Smooth muscle cell (in vitro differentiated cells): ENCODE measurements around the gene PIP5K1C. TPM values are rescaled to one million over a fixed set of nuclear protein-coding genes. Genes with fewer than 3 reads are reported as not detected.

ENCODE experiments used
- DNase-seq: peaks from one replicate; lab custom pipeline; 2025; ENCODE audit not compliant: unreplicated experiment; lab: John Stamatoyannopoulos, UW
- H2AFZ ChIP-seq: fragments of 200-600 bp; sonication (generic); 2 replicates; pipeline ENCODE4 v1.6.0; 2016; ENCODE audit warnings: antibody characterized with exemption, low read depth, mild to moderate bottlenecking
- H3F3A ChIP-seq: fragments of 200-600 bp; sonication (generic); 2 replicates; pipeline ENCODE4 v1.6.0; 2017; ENCODE audit warnings: antibody characterized with exemption, low read depth
- H3K27ac ChIP-seq: fragments of 200-600 bp; sonication (generic); 2 replicates; pipeline ENCODE4 v1.5.1; 2016; ENCODE audit warnings: low read depth, mild to moderate bottlenecking
- H3K27me3 ChIP-seq: fragments of 200-600 bp; sonication (generic); 2 replicates; pipeline ENCODE4 v1.6.1; 2016; ENCODE audit warnings: low read depth, mild to moderate bottlenecking
- H3K36me3 ChIP-seq: fragments of 200-600 bp; sonication (generic); 2 replicates; pipeline ENCODE4 v1.5.1; 2016; ENCODE audit warnings: low read depth
- H3K4me1 ChIP-seq: fragments of 200-600 bp; sonication (generic); 2 replicates; pipeline ENCODE4 v1.5.1; 2016; ENCODE audit warnings: low read depth
- H3K4me2 ChIP-seq: fragments of 200-600 bp; sonication (generic); 2 replicates; pipeline ENCODE4 v1.6.0; 2016; ENCODE audit warnings: mild to moderate bottlenecking
- H3K4me3 ChIP-seq: fragments of 200-600 bp; sonication (generic); 2 replicates; pipeline ENCODE4 v1.5.1; 2016; ENCODE audit warnings: mild to moderate bottlenecking
- H3K79me2 ChIP-seq: fragments of 200-600 bp; sonication (generic); 2 replicates; pipeline ENCODE4 v1.6.0; 2016; ENCODE audit warnings: low read depth, mild to moderate bottlenecking
- H3K9ac ChIP-seq: fragments of 200-600 bp; sonication (generic); 2 replicates; pipeline ENCODE4 v1.6.0; 2016; ENCODE audit warnings: low read depth
- H3K9me3 ChIP-seq: fragments of 200-600 bp; sonication (generic); replicated peaks from 2 replicates; pipeline ENCODE4 v1.5.1; 2016; ENCODE audit warnings: low read depth
- H4K20me1 ChIP-seq: fragments of 200-600 bp; sonication (generic); 2 replicates; pipeline ENCODE4 v1.6.0; 2016; ENCODE audit warnings: low read depth
- WGBS: methylation state at CpG from one replicate; pipeline ENCODE4 v1.1.7; 2016; ENCODE audit warnings: low lambda C conversion rate; 5-methylcytosine and 5-hydroxymethylcytosine counted together
- polyA plus RNA-seq: library from polyadenylated mRNA; unstranded; fragments of >200 nt; fragmentation: Nextera tagmentation; extraction: Ambion mirVana; gene quantifications from 2 replicates; pipeline ENCODE4 v1.2.1, GENCODE V29; 2016
- total RNA-seq: library from RNA; depleted of rRNA; stranded (reverse); fragments of >200 nt; gene quantifications from 2 replicates; pipeline ENCODE4 v1.2.3, GENCODE V29; 2014
- TF ChIP-seq, protein P1 (sequence below): fragments of 200-600 bp; sonication (generic); IDR thresholded peaks from 2 replicates; pipeline ENCODE4 v1.5.1; 2017; ENCODE audit warnings: borderline replicate concordance, mild to moderate bottlenecking, antibody characterized with exemption; ENCODE audit not compliant: insufficient read depth, poor library complexity, severe bottlenecking

The PIP5K1C gene
- total and polyA plus RNA-seq, 2 experiments from 2014 or later: 13.2 to 27.2 TPM

- TF ChIP-seq, protein P1, sequence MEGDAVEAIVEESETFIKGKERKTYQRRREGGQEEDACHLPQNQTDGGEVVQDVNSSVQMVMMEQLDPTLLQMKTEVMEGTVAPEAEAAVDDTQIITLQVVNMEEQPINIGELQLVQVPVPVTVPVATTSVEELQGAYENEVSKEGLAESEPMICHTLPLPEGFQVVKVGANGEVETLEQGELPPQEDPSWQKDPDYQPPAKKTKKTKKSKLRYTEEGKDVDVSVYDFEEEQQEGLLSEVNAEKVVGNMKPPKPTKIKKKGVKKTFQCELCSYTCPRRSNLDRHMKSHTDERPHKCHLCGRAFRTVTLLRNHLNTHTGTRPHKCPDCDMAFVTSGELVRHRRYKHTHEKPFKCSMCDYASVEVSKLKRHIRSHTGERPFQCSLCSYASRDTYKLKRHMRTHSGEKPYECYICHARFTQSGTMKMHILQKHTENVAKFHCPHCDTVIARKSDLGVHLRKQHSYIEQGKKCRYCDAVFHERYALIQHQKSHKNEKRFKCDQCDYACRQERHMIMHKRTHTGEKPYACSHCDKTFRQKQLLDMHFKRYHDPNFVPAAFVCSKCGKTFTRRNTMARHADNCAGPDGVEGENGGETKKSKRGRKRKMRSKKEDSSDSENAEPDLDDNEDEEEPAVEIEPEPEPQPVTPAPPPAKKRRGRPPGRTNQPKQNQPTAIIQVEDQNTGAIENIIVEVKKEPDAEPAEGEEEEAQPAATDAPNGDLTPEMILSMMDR: no peak
- WGBS: 98% methylated on average over 37 of the region's 37 CpGs
These were observed 41.2 kb downstream of the PIP5K1C start for GRCh38 chr19:3658870-3659745.

GRCh38 chr19:3658004-3658869, 42.0 kb downstream of the PIP5K1C start:
- no peak overlapping the region for H3K27ac ChIP-seq
- TF ChIP-seq, protein P1: no peak
- 94% methylated on average over 36 of the region's 39 CpGs for WGBS
- H3K9ac ChIP-seq: no peak overlapping the region
- H3K4me1 ChIP-seq: no peaks in the 10 kb centered on the region
- no peaks in the 10 kb centered on the region for H3K36me3 ChIP-seq
- H3K4me2 ChIP-seq: no peak overlapping the region
- no peak for DNase-seq
- no peaks in the 10 kb centered on the region for H3K27me3 ChIP-seq
- peaks cover 2% of the 10 kb centered on the region for H3F3A ChIP-seq
- no peaks in the 10 kb centered on the region for H3K79me2 ChIP-seq
- no peak overlapping the region for H3K4me3 ChIP-seq
- no peak overlapping the region for H2AFZ ChIP-seq
- no peaks in the 10 kb centered on the region for H4K20me1 ChIP-seq
- H3K9me3 ChIP-seq: no peaks in the 10 kb centered on the region

More at GRCh38 chr19:3658870-3659745, 41.2 kb downstream of the PIP5K1C start:
- H4K20me1 ChIP-seq: no peaks in the 10 kb centered on the region
- H3K4me1 ChIP-seq: no peaks in the 10 kb centered on the region
- no peaks in the 10 kb centered on the region for H3K9me3 ChIP-seq
- DNase-seq: no peak
- H3K27me3 ChIP-seq: no peaks in the 10 kb centered on the region
- no peaks in the 10 kb centered on the region for H3K36me3 ChIP-seq
- no peak overlapping the region for H2AFZ ChIP-seq
- no peak overlapping the region for H3K4me3 ChIP-seq
- no peak overlapping the region for H3K27ac ChIP-seq
- H3K9ac ChIP-seq: no peak overlapping the region
- no peak overlapping the region for H3K4me2 ChIP-seq
- no peaks in the 10 kb centered on the region for H3K79me2 ChIP-seq
- peaks cover 2% of the 10 kb centered on the region for H3F3A ChIP-seq

- no peak overlapping the region for H2AFZ ChIP-seq
- TF ChIP-seq, protein P1: no peak
- no peaks in the 10 kb centered on the region for H3K36me3 ChIP-seq
- no peaks in the 10 kb centered on the region for H3K4me1 ChIP-seq
- H3K4me2 ChIP-seq: no peak overlapping the region
- H3K27ac ChIP-seq: no peak overlapping the region
- H3K9ac ChIP-seq: no peak overlapping the region
- H3K9me3 ChIP-seq: no peaks in the 10 kb centered on the region
- H4K20me1 ChIP-seq: no peaks in the 10 kb centered on the region
- no peaks in the 10 kb centered on the region for H3K79me2 ChIP-seq
- no peak overlapping the region for H3K4me3 ChIP-seq
- H3K27me3 ChIP-seq: no peaks in the 10 kb centered on the region
- 98% methylated on average over 16 of the region's 16 CpGs for WGBS
- peaks cover 2% of the 10 kb centered on the region for H3F3A ChIP-seq
- DNase-seq: no peak
These were observed 42.9 kb downstream of the PIP5K1C start for GRCh38 chr19:3657395-3657769.
